NCI-H2227 (cell line): ENCODE results near the gene PFN1.
A peak's percentile ranks its signal among the peaks of the same experiment; 100 is the strongest.

ENCODE experiments used
- DNase-seq: peaks from one replicate; lab custom pipeline; 2025; ENCODE audit not compliant: unreplicated experiment; lab: John Stamatoyannopoulos, UW

Gene PFN1

GRCh38 chr17:4967539-4968485 lies 19.5 kb upstream of the PFN1 start, which contains the start of gene SPAG7:
Gene SPAG7 (minus strand): TSS chr17:4967817. CDS start chr17:4967804, 13 bp downstream.
- peak; percentile 92 for DNase-seq

- DNase-seq: peak; percentile 96
Measured at GRCh38 chr17:4966844-4967538, 18.7 kb upstream of the PFN1 start.

GRCh38 chr17:4965311-4965986 lies 17.1 kb upstream of the PFN1 start:
- DNase-seq: no peak

- no peak for DNase-seq
Measured at GRCh38 chr17:4960279-4960922, 12.1 kb upstream of the PFN1 start.

GRCh38 chr17:4959261-4959965 lies 11.1 kb upstream of the PFN1 start:
- DNase-seq: no peak

- no peak for DNase-seq
Measured at GRCh38 chr17:4958102-4958501, 9.8 kb upstream of the PFN1 start.

GRCh38 chr17:4956493-4957061 lies 8.2 kb upstream of the PFN1 start:
- no peak for DNase-seq

GRCh38 chr17:4955091-4955490 lies 6.8 kb upstream of the PFN1 start:
- DNase-seq: no peak

GRCh38 chr17:4953451-4953961 lies 5.2 kb upstream of the PFN1 start:
- no peak for DNase-seq

- DNase-seq: peak; percentile 21
Measured at GRCh38 chr17:4951486-4951885, 3.2 kb upstream of the PFN1 start.

- DNase-seq: peak; percentile 34
Measured at GRCh38 chr17:4950746-4951204, 2.4 kb upstream of the PFN1 start, which contains the start of gene ENO3. Gene ENO3 (plus strand): TSS chr17:4951119. CDS start chr17:4951830, 711 bp downstream.

GRCh38 chr17:4950075-4950745 lies 1.9 kb upstream of the PFN1 start:
- no peak for DNase-seq

GRCh38 chr17:4949321-4950074 lies 1.2 kb upstream of the PFN1 start:
- DNase-seq: peak; percentile 53

- peak; percentile 89 for DNase-seq
Measured at GRCh38 chr17:4948931-4949320, 596 bp upstream of the PFN1 start.

- peak; percentile 53 for DNase-seq
Measured at GRCh38 chr17:4947411-4948165, 742 bp downstream of the PFN1 start.

GRCh38 chr17:4947010-4947410 lies 1.3 kb downstream of the PFN1 start:
- no peak for DNase-seq

- no peak for DNase-seq
Measured at GRCh38 chr17:4946312-4946976, 1.9 kb downstream of the PFN1 start.
